Epithelial cell of prostate (primary cell): Measurements from ENCODE around the gene MT1A.

ENCODE experiments used
- DNase-seq: peaks from one replicate; pipeline ENCODE4 v3.0.0-alpha.2; 2011; ENCODE audit warnings: low read depth, low spot score
- H3K27ac ChIP-seq: fragments of 450-650 bp; 2 replicates; pipeline ENCODE4 v1.5.1; 2017; ENCODE audit warnings: mild to moderate bottlenecking

MT1A gene

GRCh38 chr16:56628486-56629350, 9.7 kb upstream of the MT1A start:
- DNase-seq, result no peak
- no peak overlapping the region for H3K27ac ChIP-seq

- no peak for DNase-seq
- H3K27ac ChIP-seq, result no peak overlapping the region
Observed at GRCh38 chr16:56629531-56629930, 8.9 kb upstream of the MT1A start.

- DNase-seq, result no peak
- H3K27ac ChIP-seq, result no peak overlapping the region
Observed at GRCh38 chr16:56630134-56630533, 8.3 kb upstream of the MT1A start.

GRCh38 chr16:56631197-56631596, 7.3 kb upstream of the MT1A start:
- H3K27ac ChIP-seq, result no peak overlapping the region
- no peak for DNase-seq

GRCh38 chr16:56631832-56632155, 6.7 kb upstream of the MT1A start:
- H3K27ac ChIP-seq, result no peak overlapping the region
- no peak for DNase-seq

GRCh38 chr16:56632156-56632847, 6.2 kb upstream of the MT1A start, which contains the start of gene MT1M:
TSS of gene MT1M (plus strand) at chr16:56632659. CDS start at chr16:56632732, 73 bp downstream.
- DNase-seq, result no peak
- no peak within 1 kb of the TSS for H3K27ac ChIP-seq

GRCh38 chr16:56632848-56633365, 5.6 kb upstream of the MT1A start:
- H3K27ac ChIP-seq, result no peak overlapping the region
- DNase-seq, result no peak

GRCh38 chr16:56633535-56633934, 4.9 kb upstream of the MT1A start:
- no peak for DNase-seq
- H3K27ac ChIP-seq, result no peak overlapping the region

- no peak overlapping the region for H3K27ac ChIP-seq
- no peak for DNase-seq
Observed at GRCh38 chr16:56634715-56635440, 3.6 kb upstream of the MT1A start.

GRCh38 chr16:56635441-56635967, 3.0 kb upstream of the MT1A start:
- DNase-seq, result no peak

GRCh38 chr16:56636616-56637413, 1.7 kb upstream of the MT1A start:
- no peak overlapping the region for H3K27ac ChIP-seq
- DNase-seq, result no peak

More at GRCh38 chr16:56635441-56635967, 3.0 kb upstream of the MT1A start:
- no peak overlapping the region for H3K27ac ChIP-seq

- DNase-seq, result no peak
- no peak overlapping the region for H3K27ac ChIP-seq
Observed at GRCh38 chr16:56639045-56639444, 579 bp downstream of the MT1A start.

GRCh38 chr16:56640076-56640475, 1.6 kb downstream of the MT1A start:
- DNase-seq, result no peak
- H3K27ac ChIP-seq, result no peak overlapping the region

GRCh38 chr16:56641166-56641565, 2.7 kb downstream of the MT1A start:
- DNase-seq, result no peak
- no peak overlapping the region for H3K27ac ChIP-seq

- DNase-seq, result no peak
- H3K27ac ChIP-seq, result no peak overlapping the region
Observed at GRCh38 chr16:56643080-56643778, 4.8 kb downstream of the MT1A start.

GRCh38 chr16:56643833-56644232, 5.4 kb downstream of the MT1A start:
- no peak for DNase-seq
- no peak overlapping the region for H3K27ac ChIP-seq

- no peak overlapping the region for H3K27ac ChIP-seq
- DNase-seq, result no peak
Observed at GRCh38 chr16:56645311-56645710, 6.8 kb downstream of the MT1A start.

- no peak overlapping the region for H3K27ac ChIP-seq
- no peak for DNase-seq
Observed at GRCh38 chr16:56645838-56646237, 7.4 kb downstream of the MT1A start.
